Measurements from ENCODE around the gene FAM234A. TPM values are rescaled to one million over a fixed set of nuclear protein-coding genes. Genes with fewer than 3 reads are reported as not detected.

The FAM234A gene
- total RNA-seq, 2 donors from 2014 or later = 51.7 to 141 TPM

- peaks cover 4% of the 10 kb centered on the region for H3K36me3 ChIP-seq
- no peak overlapping the region for H3K27ac ChIP-seq
- ATAC-seq (ENCODE audit: insufficient number of reproducible peaks, low FRiP score, low read depth) (no peak), DNase-seq (ENCODE audit: low spot score) (no peak)
- no peaks in the 10 kb centered on the region for H3K27me3 ChIP-seq (replicated peaks; ENCODE audit: insufficient read depth)
- H3K9me3 ChIP-seq = no peaks in the 10 kb centered on the region
- H3K4me1 ChIP-seq (ENCODE audit: control insufficient read depth in 1 of 2, low read depth in 2 of 2) = no peaks in the 10 kb centered on the region
- no peak overlapping the region for H3K4me3 ChIP-seq
- TF ChIP-seq CTCF (IDR thresholded peaks at IDR 0.05) = no peak
These were observed 73.2 kb downstream of the FAM234A start for GRCh38 chr16:307691-308312.

GRCh38 chr16:309476-309875 is 74.9 kb downstream of the FAM234A start:
- Histone ChIP-seq H3K36me3 (peaks cover 18% of the 10 kb centered on the region), H3K9me3 (no peaks in the 10 kb centered on the region), H3K4me1 (ENCODE audit: control insufficient read depth in 1 of 2, low read depth in 2 of 2) (no peaks in the 10 kb centered on the region), H3K4me3 (no peak overlapping the region), H3K27me3 (replicated peaks; ENCODE audit: insufficient read depth) (no peaks in the 10 kb centered on the region), H3K27ac (no peak overlapping the region)
- no peak for DNase-seq (ENCODE audit: low spot score)
- no peak for ATAC-seq (ENCODE audit: insufficient number of reproducible peaks, low FRiP score, low read depth)
- TF ChIP-seq CTCF (IDR thresholded peaks at IDR 0.05) = no peak

- Histone ChIP-seq H3K9me3 (no peaks in the 10 kb centered on the region), H3K27ac (no peak overlapping the region), H3K36me3 (peaks cover 18% of the 10 kb centered on the region), H3K4me1 (ENCODE audit: control insufficient read depth in 1 of 2, low read depth in 2 of 2) (no peaks in the 10 kb centered on the region), H3K27me3 (replicated peaks; ENCODE audit: insufficient read depth) (no peaks in the 10 kb centered on the region), H3K4me3 (no peak overlapping the region)
- no peak for TF ChIP-seq CTCF (IDR thresholded peaks at IDR 0.05)
- DNase-seq (ENCODE audit: low spot score) = no peak
- no peak for ATAC-seq (ENCODE audit: insufficient number of reproducible peaks, low FRiP score, low read depth)
These were observed 77.1 kb downstream of the FAM234A start for GRCh38 chr16:311725-312124.

- Histone ChIP-seq H3K36me3 (peaks cover 29% of the 10 kb centered on the region), H3K27ac (no peak overlapping the region), H3K4me1 (ENCODE audit: control insufficient read depth in 1 of 2, low read depth in 2 of 2) (no peaks in the 10 kb centered on the region), H3K9me3 (no peaks in the 10 kb centered on the region), H3K27me3 (replicated peaks; ENCODE audit: insufficient read depth) (no peaks in the 10 kb centered on the region), H3K4me3 (no peak overlapping the region)
- TF ChIP-seq CTCF (IDR thresholded peaks at IDR 0.05) = no peak
- DNase-seq (ENCODE audit: low spot score) (no peak), ATAC-seq (ENCODE audit: insufficient number of reproducible peaks, low FRiP score, low read depth) (no peak)
These were observed 79.7 kb downstream of the FAM234A start for GRCh38 chr16:314351-314750.

- peaks cover 29% of the 10 kb centered on the region for H3K36me3 ChIP-seq
- no peaks in the 10 kb centered on the region for H3K9me3 ChIP-seq
- no peaks in the 10 kb centered on the region for H3K27me3 ChIP-seq (replicated peaks; ENCODE audit: insufficient read depth)
- no peak overlapping the region for H3K27ac ChIP-seq
- H3K4me3 ChIP-seq = no peak overlapping the region
- DNase-seq (ENCODE audit: low spot score) (no peak), ATAC-seq (ENCODE audit: insufficient number of reproducible peaks, low FRiP score, low read depth) (no peak)
- no peaks in the 10 kb centered on the region for H3K4me1 ChIP-seq (ENCODE audit: control insufficient read depth in 1 of 2, low read depth in 2 of 2)
- no peak for TF ChIP-seq CTCF (IDR thresholded peaks at IDR 0.05)
These were observed 80.2 kb downstream of the FAM234A start for GRCh38 chr16:314795-315299.

Other genes starting within 250 kb of the FAM234A start
- 1 to 10 TPM in 1 of 2 donors, not detected in 1; 1.4 TPM for gene POLR3K, start 181.2 kb upstream of the FAM234A start, total RNA-seq
- gene SNRNP25, start 181.0 kb upstream of the FAM234A start, total RNA-seq = 10 to 100 TPM in 1 of 2 donors, 1 to 10 TPM in 1; 6.1 to 16.4 TPM
- gene RHBDF1, start 162.2 kb upstream of the FAM234A start, total RNA-seq = 100 to 1,000 TPM; 109 to 138 TPM
- gene MPG, start 156.6 kb upstream of the FAM234A start, total RNA-seq = 100 to 1,000 TPM in 1 of 2 donors, 10 to 100 TPM in 1; 93.1 to 202 TPM
- 10 to 100 TPM; 22.0 to 35.7 TPM for gene NPRL3, start 96.1 kb upstream of the FAM234A start, total RNA-seq
- gene HBZ, start 82.2 kb upstream of the FAM234A start, total RNA-seq = not detected
- gene HBM, start 68.8 kb upstream of the FAM234A start, total RNA-seq = not detected
- gene HBA2, start 61.9 kb upstream of the FAM234A start, total RNA-seq = 100 to 1,000 TPM in 1 of 2 donors, 10 to 100 TPM in 1; 47.9 to 433 TPM
- 100 to 1,000 TPM in 1 of 2 donors, not detected in 1; 174 TPM for gene HBA1, start 58.1 kb upstream of the FAM234A start, total RNA-seq
- gene HBQ1, start 54.4 kb upstream of the FAM234A start, total RNA-seq = not detected
- gene LUC7L, start 5.4 kb upstream of the FAM234A start, total RNA-seq = 100 to 1,000 TPM; 101 to 171 TPM
- gene RGS11, start 41.1 kb downstream of the FAM234A start, total RNA-seq = 10 to 100 TPM; 16.8 to 19.4 TPM
- not detected for gene ARHGDIG, start 45.8 kb downstream of the FAM234A start, total RNA-seq
- 1 to 10 TPM in 1 of 2 donors, under 1 TPM in 1; 0.81 to 3.2 TPM for gene PDIA2, start 48.3 kb downstream of the FAM234A start, total RNA-seq
- 10 to 100 TPM; 20.0 to 27.2 TPM for gene AXIN1, start 117.9 kb downstream of the FAM234A start, total RNA-seq
- 10 to 100 TPM; 33.2 to 59.2 TPM for gene MRPL28, start 135.7 kb downstream of the FAM234A start, total RNA-seq
- 10 to 100 TPM; 38.7 to 55.4 TPM for gene PGAP6, start 147.2 kb downstream of the FAM234A start, total RNA-seq
- 10 to 100 TPM; 68.7 to 91.2 TPM for gene NME4, start 162.4 kb downstream of the FAM234A start, total RNA-seq
- gene DECR2, start 167.1 kb downstream of the FAM234A start, total RNA-seq = 10 to 100 TPM; 24.1 to 25.6 TPM
- gene RAB11FIP3, start 190.8 kb downstream of the FAM234A start, total RNA-seq = 10 to 100 TPM; 70.1 to 71.1 TPM

Measured in thoracic aorta (tissue), 2 donors.